Ovary (tissue), 9 donors: Measurements from ENCODE around the gene POU6F2. TPM values are rescaled to one million over a fixed set of nuclear protein-coding genes. Genes with fewer than 3 reads are reported as not detected.
"Not testable (repeated sequence)": the region's sequence is repeated elsewhere in the genome, so short reads cannot be mapped to it uniquely, and the experiment has no call there.

Experiments used
- DNase-seq, 5 donors: peaks; one replicate each; pipeline ENCODE4 v3.0.0-alpha.2; 2019 to 2020
- H3K27ac ChIP-seq, 2 donors: fragments of 200-600 bp; one replicate each; pipeline versions ENCODE4 v1.5.1 to v1.8.0; 2019 to 2022
- H3K27me3 ChIP-seq: fragments of 200-600 bp; one replicate; pipeline ENCODE4 v1.8.0; 2022
- H3K36me3 ChIP-seq: fragments of 200-600 bp; sonication (generic); one replicate; pipeline ENCODE4 v1.5.1; 2019
- H3K4me1 ChIP-seq: one replicate; pipeline ENCODE4 v1.8.1; 2013; ENCODE audit warnings: mild to moderate bottlenecking, moderate library complexity; ENCODE audit not compliant: insufficient read depth
- H3K4me3 ChIP-seq: fragments of 200-600 bp; sonication (generic); one replicate; pipeline ENCODE4 v1.5.1; 2017
- H3K9me3 ChIP-seq, 2 donors: fragments of 200-600 bp in 1 of 2; sonication (generic) in 1 of 2; one replicate each; pipeline versions ENCODE4 v1.5.1 to v1.8.1; 2013 to 2019; ENCODE audit warnings: mild to moderate bottlenecking in 1 of 2, moderate library complexity in 1 of 2
- CTCF ChIP-seq, 3 donors: fragments of 450-650 bp in 2 of 3; fragments of 200-600 bp in 1 of 3; IDR thresholded peaks; one replicate each; pipeline versions ENCODE4 v1.5.1 to v1.8.0; 2016 to 2022; ENCODE audit warnings: antibody characterized with exemption in 3 of 3, mild to moderate bottlenecking in 1 of 3
- EP300 ChIP-seq: sonication (generic); formaldehyde crosslinking; IDR thresholded peaks from one replicate; pipeline ENCODE4 v1.6.1; 2017; ENCODE audit warnings: antibody characterized with exemption
- POLR2A ChIP-seq: fragments of 450-650 bp; IDR thresholded peaks from one replicate; pipeline ENCODE4 v1.6.1; 2017; ENCODE audit warnings: antibody characterized with exemption, mild to moderate bottlenecking, moderate library complexity
- WGBS, 3 donors: extraction: QIAGEN DNeasy Blood & Tissue Kit in 1 of 3; methylation state at CpG; one replicate each; pipeline versions ENCODE4 v1.1.5 to v1.1.7; 2013 to 2017; 5-methylcytosine and 5-hydroxymethylcytosine counted together
- intact Hi-C, 4 donors: fragments of 100-400 bp; cut with DNase I; formaldehyde crosslinking; loops; one replicate each; pipeline versions ENCODE4 v1.11.0 to v1.15.1; 2022 to 2023
- polyA plus RNA-seq, 2 donors: library from polyadenylated mRNA; stranded (reverse); fragments of 200-250 nt in 1 of 2; fragments of 350-450 nt in 1 of 2; fragmentation: Illumina TruSeq in 1 of 2; extraction: RNeasy Lipid Tissue Mini Kit (QIAGEN cat#74804) in 1 of 2; gene quantifications; one replicate each; pipeline ENCODE4 v1.2.3, GENCODE V29; 2013 to 2014
- total RNA-seq, 7 donors: library from RNA; depleted of rRNA in 2 of 7; stranded (reverse); fragments of >200 nt in 2 of 7; fragmentation: NEBNext Ultra II Directional in 3 of 7; extraction: Animal tissue kit (Norgen Biotek cat#: 25700) in 3 of 7; gene quantifications; one replicate each; pipeline versions ENCODE4 v1.1.0 to v1.2.4, GENCODE V29; 2016 to 2023
- donor health status: DM: no; HTN: no; CAD: no; lungs with moderate emphysema.
- donor health status: DM: no; HTN: no; CAD: no.
- donor health status: Bipolar disorder and iron deficiency.
- donor health status: DM: yes; HTN: yes; CAD: no.
- donor health status: DM: no; HTN: no; CAD: no.
- donor health status: DM: yes; HTN: yes; CAD: no.

The POU6F2 gene
- total and polyA plus RNA-seq, 9 donors, result 0.17 to 2.0 (median 0.61) TPM

DNA sequence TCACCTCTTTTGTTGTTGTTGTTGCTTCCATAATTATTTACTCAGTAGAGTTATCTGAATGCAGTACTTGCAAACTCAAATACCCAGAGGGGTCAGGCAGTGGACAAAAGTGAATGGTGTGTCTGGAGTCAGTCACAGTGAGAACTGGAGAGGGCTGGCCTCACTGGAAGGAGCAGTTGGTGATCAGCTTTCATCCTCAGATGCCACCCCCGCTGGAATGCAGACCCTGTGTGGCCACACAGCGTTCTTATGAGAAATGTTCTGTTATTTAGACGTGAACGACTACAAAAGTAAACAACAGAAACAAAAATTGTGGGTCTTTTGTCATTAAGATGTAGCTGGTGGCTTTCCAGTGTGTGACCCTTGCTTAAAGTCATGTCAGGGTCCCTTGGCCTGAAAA, 39.1 kb upstream of the POU6F2 start:
- WGBS, 3 donors, result 80 to 84% (median 80%) methylated on average over 4 of the region's 4 CpGs
- Histone ChIP-seq H3K27me3 (no peaks in the 10 kb centered on the region), H3K27ac (no peak overlapping the region)

DNA sequence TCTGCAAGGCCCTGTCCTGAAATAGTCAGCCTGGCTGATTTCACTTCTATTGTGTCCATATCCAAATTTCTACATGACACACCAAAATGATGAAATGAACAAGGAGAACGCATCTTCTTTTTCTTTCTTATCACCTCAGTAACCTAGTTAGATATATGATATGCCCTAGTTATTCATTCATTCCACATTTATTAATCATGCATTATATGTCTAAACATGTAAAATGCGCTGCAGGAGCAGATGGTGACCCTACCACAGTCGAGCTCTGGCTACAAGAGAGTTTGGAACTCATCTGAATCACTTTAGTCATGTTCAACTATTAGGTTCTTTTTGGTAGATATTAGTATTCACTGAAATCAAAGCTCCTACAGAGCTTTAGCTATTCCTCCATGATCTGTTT, 36.9 kb upstream of the POU6F2 start:
- no peak for TF ChIP-seq POLR2A
- no peaks in the 10 kb centered on the region for H3K4me1 ChIP-seq
- H3K36me3 ChIP-seq, result no peaks in the 10 kb centered on the region
- DNase-seq, result no peak
- 92 to 95% (median 93%) methylated on average over 3 of the region's 3 CpGs for WGBS, 3 donors
- no peak overlapping the region for H3K4me3 ChIP-seq
- H3K27ac ChIP-seq, result no peak overlapping the region
- no peaks in the 10 kb centered on the region for H3K27me3 ChIP-seq
- H3K9me3 ChIP-seq, result no peaks in the 10 kb centered on the region
- intact Hi-C loops, result no loop called here

More for the DNA sequence above, 39.1 kb upstream of the POU6F2 start:
- DNase-seq, result no peak
- H3K4me3 ChIP-seq, result no peak overlapping the region
- H3K36me3 ChIP-seq, result no peaks in the 10 kb centered on the region
- H3K4me1 ChIP-seq, result no peaks in the 10 kb centered on the region
- intact Hi-C loops, result loop anchor here in 1 of 4 donors (10.0 kb wide), 1 partner anchor 526 kb away; no protein-coding TSS in a partner anchor
- TF ChIP-seq CTCF (IDR thresholded peaks at IDR 0.05) (no peak), POLR2A (no peak), EP300 (no peak)
- no peaks in the 10 kb centered on the region for H3K9me3 ChIP-seq

DNA sequence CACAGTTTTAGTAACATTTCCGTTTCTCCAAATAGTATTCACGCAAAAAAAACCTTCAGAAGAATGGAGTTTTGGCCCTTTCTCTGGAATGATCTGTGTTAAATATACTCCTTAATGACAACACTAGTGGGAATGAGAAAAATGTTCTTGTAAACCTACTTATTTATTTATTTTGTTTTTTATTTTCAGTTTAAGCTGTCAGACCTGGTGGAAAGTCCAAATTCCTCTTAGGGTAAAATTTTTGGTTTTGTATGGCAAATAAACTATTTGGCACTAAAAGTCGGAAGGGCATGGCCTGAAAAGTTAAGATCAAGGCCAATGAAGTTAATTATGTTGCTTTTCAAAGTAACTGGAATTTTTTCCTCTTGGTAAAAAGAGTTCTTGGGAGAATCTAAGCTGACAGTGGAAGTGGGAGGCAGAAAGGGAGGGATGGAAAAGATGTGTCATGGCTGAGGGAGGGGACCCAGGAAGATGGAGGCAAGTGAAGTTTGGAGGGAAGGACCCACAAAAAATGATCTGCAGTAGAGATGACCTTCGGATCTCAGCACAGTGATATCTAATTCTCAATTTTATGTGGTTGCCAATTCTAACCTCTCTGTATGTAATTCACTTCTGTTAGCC, 35.2 kb upstream of the POU6F2 start:
- intact Hi-C loops, result no loop called here
- Histone ChIP-seq H3K27ac (no peak overlapping the region), H3K4me3 (no peak overlapping the region), H3K36me3 (no peaks in the 10 kb centered on the region), H3K27me3 (no peaks in the 10 kb centered on the region), H3K4me1 (no peaks in the 10 kb centered on the region), H3K9me3 (no peaks in the 10 kb centered on the region)
- 18 to 33% (median 23%) methylated on average over 4 of the region's 4 CpGs for WGBS, 3 donors
- no peak for DNase-seq
- TF ChIP-seq POLR2A (no peak), CTCF (IDR thresholded peaks at IDR 0.05) (no peak), EP300 (no peak)

GRCh38 chr7:38947541-38947940, 30.2 kb upstream of the POU6F2 start:
- H3K4me3 ChIP-seq, DNase-seq, H3K27me3 ChIP-seq, H3K27ac ChIP-seq, H3K4me1 ChIP-seq, H3K9me3 ChIP-seq, intact Hi-C loops, H3K36me3 ChIP-seq: not testable (repeated sequence)
- 95 to 97% (median 95%) methylated on average over 4 of the region's 4 CpGs for WGBS, 3 donors

DNA sequence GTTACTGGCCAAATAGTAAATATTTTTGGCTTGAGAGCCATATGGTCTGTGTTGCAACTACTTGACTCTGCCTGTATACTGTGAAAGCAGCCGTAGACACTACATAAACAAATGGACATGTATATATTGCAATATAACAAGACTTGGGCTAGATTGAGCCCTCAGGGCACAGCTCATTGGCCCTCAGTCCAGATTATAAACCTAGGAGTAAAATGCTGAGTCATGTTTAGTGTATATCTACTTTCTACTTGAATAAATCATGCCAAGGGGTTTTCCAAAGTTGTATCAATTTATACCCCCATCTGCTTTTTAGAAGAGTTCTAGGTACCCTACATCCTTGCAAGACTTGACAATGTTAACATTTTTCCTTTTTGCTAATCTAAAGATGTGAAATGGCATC, 27.4 kb upstream of the POU6F2 start:
- H3K36me3 ChIP-seq, result no peaks in the 10 kb centered on the region
- no peak for DNase-seq
- no peaks in the 10 kb centered on the region for H3K27me3 ChIP-seq
- WGBS, 3 donors, result 61 to 82% (median 61%) methylated on average over 1 of the region's 1 CpG
- H3K4me1 ChIP-seq, result no peaks in the 10 kb centered on the region
- H3K9me3 ChIP-seq, result no peaks in the 10 kb centered on the region
- no peak for TF ChIP-seq CTCF (IDR thresholded peaks at IDR 0.05)
- TF ChIP-seq EP300, result no peak
- TF ChIP-seq POLR2A, result no peak
- no peak overlapping the region for H3K4me3 ChIP-seq
- H3K27ac ChIP-seq, result no peak overlapping the region
- intact Hi-C loops, result loop anchor here in 1 of 4 donors (10.0 kb wide), 1 partner anchor 56 kb away; no protein-coding TSS in a partner anchor
